Raji (cell line): ENCODE results near the gene PRDM1.

Source experiments
- POLR2A ChIP-seq: IDR thresholded peaks from 2 replicates; pipeline ENCODE4 v1.6.1; 2011; ENCODE audit warnings: low read depth, low read length, control low read depth; ENCODE audit not compliant: insufficient read depth

Gene PRDM1

DNA sequence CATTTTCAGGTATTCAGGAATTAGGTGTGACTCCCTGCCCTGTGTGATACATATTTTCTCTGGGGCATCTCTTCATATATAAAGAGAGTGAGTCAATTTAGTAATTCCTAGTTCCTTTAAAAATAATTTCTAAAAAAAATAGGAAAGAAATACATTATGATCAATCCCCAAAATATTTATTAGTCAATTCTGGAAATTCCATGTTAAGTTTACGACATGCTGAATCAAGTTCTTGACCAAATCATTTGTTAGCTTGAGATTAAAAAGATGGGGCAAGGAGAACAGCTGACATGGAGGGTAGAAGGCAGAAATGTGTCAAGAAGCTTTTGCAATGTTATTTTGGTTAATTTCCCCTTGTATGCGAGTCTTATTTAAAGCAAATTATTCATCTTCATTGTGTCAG, 22.7 kb upstream of the PRDM1 start:
- TF ChIP-seq POLR2A, result no peak

DNA sequence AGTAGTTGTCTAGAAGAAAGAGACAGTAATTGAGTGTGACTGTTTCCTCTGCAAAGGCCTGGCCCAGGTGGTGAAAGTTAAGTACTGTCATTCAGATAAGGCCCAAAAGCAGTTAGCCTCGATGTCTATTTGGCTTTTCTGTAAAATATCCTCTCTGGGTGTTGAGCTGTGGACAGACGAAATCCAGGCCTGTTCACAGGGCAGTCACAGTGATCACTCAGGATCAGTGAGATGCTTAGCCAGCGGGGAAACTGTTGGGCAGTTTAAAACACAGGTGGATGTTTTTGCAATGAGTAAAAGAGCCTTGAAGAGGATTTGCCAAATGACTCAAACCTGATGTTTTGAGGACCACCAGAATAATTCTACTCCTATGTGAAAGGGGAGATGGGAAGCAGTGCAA, 22.0 kb upstream of the PRDM1 start:
- no peak for TF ChIP-seq POLR2A

- no peak for TF ChIP-seq POLR2A
Measured at GRCh38 chr6:106064756-106065155, 21.4 kb upstream of the PRDM1 start.

- no peak for TF ChIP-seq POLR2A
Measured at GRCh38 chr6:106066989-106067388, 19.1 kb upstream of the PRDM1 start.

GRCh38 chr6:106069478-106069877, 16.7 kb upstream of the PRDM1 start:
- TF ChIP-seq POLR2A, result no peak

GRCh38 chr6:106070636-106071035, 15.5 kb upstream of the PRDM1 start:
- no peak for TF ChIP-seq POLR2A

GRCh38 chr6:106072501-106073090, 13.5 kb upstream of the PRDM1 start:
- TF ChIP-seq POLR2A, result no peak

DNA sequence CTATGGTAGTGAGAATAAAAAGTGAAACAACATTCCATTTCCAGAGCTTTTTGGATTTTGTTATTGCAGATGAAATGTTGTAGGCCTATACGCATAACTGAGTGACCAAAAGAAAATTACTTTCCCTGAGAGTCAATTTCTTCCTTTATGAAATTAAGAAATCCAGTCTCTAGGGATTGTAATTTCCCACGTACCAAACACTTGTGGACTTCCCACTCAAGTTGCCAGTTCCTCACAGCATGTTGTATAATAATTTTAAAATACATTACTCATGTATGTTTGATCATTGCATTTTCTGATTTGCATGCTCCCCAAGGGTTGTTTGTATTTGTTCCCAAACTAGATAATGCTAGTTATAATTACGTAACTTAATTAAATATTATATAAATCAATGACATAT, 12.0 kb upstream of the PRDM1 start:
- no peak for TF ChIP-seq POLR2A

GRCh38 chr6:106076139-106076538, 10.0 kb upstream of the PRDM1 start:
- no peak for TF ChIP-seq POLR2A

- TF ChIP-seq POLR2A, result no peak
Measured at GRCh38 chr6:106077170-106077569, 9.0 kb upstream of the PRDM1 start.

DNA sequence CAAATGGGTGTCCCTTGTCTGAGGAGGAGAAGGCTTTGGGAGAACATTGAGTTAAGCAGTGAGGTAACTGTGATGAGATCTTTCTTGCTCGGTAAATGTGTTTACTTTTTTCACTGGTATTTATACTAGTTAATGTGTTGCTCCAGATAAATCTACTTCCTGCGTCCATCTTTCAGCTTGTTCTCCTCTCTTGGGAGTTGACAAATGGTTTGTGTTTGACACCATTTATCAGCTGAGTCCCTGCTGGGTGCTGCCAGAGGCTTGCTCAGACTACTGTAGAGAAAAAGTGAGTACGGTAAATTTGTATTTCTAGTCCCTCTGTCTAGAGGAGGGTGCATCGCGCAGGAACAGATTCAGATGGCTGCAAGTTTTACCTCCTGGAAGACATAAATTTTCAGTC, 8.3 kb upstream of the PRDM1 start:
- no peak for TF ChIP-seq POLR2A

GRCh38 chr6:106079961-106080762, 6.0 kb upstream of the PRDM1 start:
- TF ChIP-seq POLR2A, result no peak

GRCh38 chr6:106080763-106081095, 5.4 kb upstream of the PRDM1 start:
- no peak for TF ChIP-seq POLR2A

GRCh38 chr6:106081715-106082114, 4.4 kb upstream of the PRDM1 start:
- no peak for TF ChIP-seq POLR2A

GRCh38 chr6:106082735-106083398, 3.3 kb upstream of the PRDM1 start:
- TF ChIP-seq POLR2A, result no peak

DNA sequence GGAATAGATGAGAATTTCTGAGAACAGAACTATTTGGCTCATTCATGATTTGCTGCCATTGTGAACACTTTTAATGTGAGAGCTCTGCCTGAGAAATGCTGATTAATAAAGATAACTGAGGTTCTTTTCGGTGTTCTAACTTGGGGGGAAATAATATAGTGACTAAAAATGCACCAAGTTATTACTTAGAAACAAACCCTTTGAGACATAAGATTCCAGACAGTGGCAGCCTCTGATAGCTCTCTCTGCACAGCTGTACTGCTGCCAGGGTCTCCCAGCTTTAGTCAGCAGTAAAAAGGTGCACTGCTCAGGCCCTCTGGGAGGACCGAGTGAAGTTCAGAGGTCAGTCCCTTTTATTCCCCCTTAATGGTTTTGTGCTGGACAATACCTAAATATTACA, 2.5 kb upstream of the PRDM1 start:
- TF ChIP-seq POLR2A, result no peak

- TF ChIP-seq POLR2A, result 0 out of 2 replicates have a peak, but pooled peaks have one; percentile 22
Measured at GRCh38 chr6:106084106-106084988, 1.8 kb upstream of the PRDM1 start.
